WTC11 (cell line): ENCODE results near the gene ADK.

ENCODE experiments used
- ATF1 ChIP-seq: sonication (generic); formaldehyde crosslinking; IDR thresholded peaks from 2 replicates; pipeline ENCODE4 v1.8.1; 2023; ENCODE audit warnings: mild to moderate bottlenecking, moderate library complexity, missing genetic modification reagents
- CBFB ChIP-seq: sonication (generic); formaldehyde crosslinking; IDR thresholded peaks from 2 replicates; pipeline ENCODE4 v1.8.1; 2022; ENCODE audit warnings: mild to moderate bottlenecking, low read depth, missing genetic modification reagents
- CTCF ChIP-seq: fragments of 200-600 bp; IDR thresholded peaks from 2 replicates; pipeline ENCODE4 v1.8.0; 2022; ENCODE audit warnings: antibody characterized with exemption
- ETV6 ChIP-seq: sonication (generic); formaldehyde crosslinking; IDR thresholded peaks from 2 replicates; pipeline ENCODE4 v1.8.1; 2022; ENCODE audit warnings: mild to moderate bottlenecking, missing genetic modification reagents
- FOXP1 ChIP-seq: sonication (generic); formaldehyde crosslinking; IDR thresholded peaks from 2 replicates; pipeline ENCODE4 v1.8.0; 2022; ENCODE audit warnings: missing genetic modification reagents, mild to moderate bottlenecking, moderate library complexity, borderline replicate concordance
- IRF2 ChIP-seq: sonication (generic); formaldehyde crosslinking; IDR thresholded peaks from 2 replicates; pipeline ENCODE4 v1.8.0; 2022; ENCODE audit warnings: low read depth, missing genetic modification reagents, borderline replicate concordance
- JUN ChIP-seq: sonication (generic); formaldehyde crosslinking; IDR thresholded peaks from 2 replicates; pipeline ENCODE4 v1.8.0; 2023; ENCODE audit warnings: mild to moderate bottlenecking, missing genetic modification reagents
- MAX ChIP-seq: sonication (generic); formaldehyde crosslinking; IDR thresholded peaks from 2 replicates; pipeline ENCODE4 v1.8.0; 2022; ENCODE audit warnings: mild to moderate bottlenecking, missing genetic modification reagents
- MLX ChIP-seq: sonication (generic); formaldehyde crosslinking; IDR thresholded peaks from 2 replicates; pipeline ENCODE4 v1.8.1; 2023; ENCODE audit warnings: mild to moderate bottlenecking, missing genetic modification reagents, moderate library complexity
- ZNF396 ChIP-seq: fragments of 250-450 bp; sonication (Bioruptor Pico); IDR thresholded peaks from 2 replicates; pipeline ENCODE4 v1.8.0; 2021; ENCODE audit warnings: mild to moderate bottlenecking, moderate library complexity, borderline replicate concordance
- ZNF423 ChIP-seq: fragments of 250-450 bp; sonication (Bioruptor Pico); IDR thresholded peaks from 2 replicates; pipeline ENCODE4 v2.1.2; 2022; ENCODE audit warnings: mild to moderate bottlenecking, moderate library complexity
- TF ChIP-seq, protein P1 (sequence below): sonication (generic); formaldehyde crosslinking; IDR thresholded peaks from 2 replicates; pipeline ENCODE4 v1.8.1; 2023; ENCODE audit warnings: mild to moderate bottlenecking, missing genetic modification reagents, borderline replicate concordance
- TF ChIP-seq, protein P2 (sequence below): sonication (generic); formaldehyde crosslinking; IDR thresholded peaks from 2 replicates; pipeline ENCODE4 v1.8.1; 2023; ENCODE audit warnings: mild to moderate bottlenecking, missing genetic modification reagents, moderate library complexity
- TF ChIP-seq, protein P3 (sequence below): fragments of 250-450 bp; sonication (Bioruptor Pico); IDR thresholded peaks from 2 replicates; pipeline ENCODE4 v2.1.2; 2022; ENCODE audit warnings: mild to moderate bottlenecking, moderate library complexity

DNA sequence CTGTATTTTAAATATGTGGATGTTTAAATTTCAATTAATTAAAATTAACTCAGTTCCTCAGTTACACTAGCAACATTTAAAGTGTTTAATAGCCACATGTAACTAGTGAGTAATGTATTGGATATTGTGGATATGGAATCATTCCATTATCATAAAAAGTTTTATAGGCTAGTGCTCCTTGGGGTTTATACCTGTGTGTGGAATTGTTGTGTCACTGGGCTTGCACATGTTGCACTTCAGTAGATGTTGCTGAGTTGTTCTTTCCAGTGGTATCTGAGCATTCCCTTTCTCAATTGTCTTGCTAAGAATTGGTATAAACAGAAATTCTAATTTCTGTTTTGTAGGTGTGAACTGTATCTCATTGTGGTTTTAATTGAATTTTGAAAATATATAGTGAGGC lies 113.0 kb downstream of the ADK start:
- TF ChIP-seq MLX (CRISPR knock-in tag) (no peak), IRF2 (CRISPR knock-in tag) (no peak), CTCF (no peak), MAX (no peak), ZNF423 (CRISPR knock-in tag) (no peak), ETV6 (no peak), FOXP1 (no peak), ZNF396 (CRISPR knock-in tag) (no peak), JUN (CRISPR knock-in tag) (no peak), CBFB (CRISPR knock-in tag) (no peak), ATF1 (CRISPR knock-in tag) (no peak)
- TF ChIP-seq, protein P1, sequence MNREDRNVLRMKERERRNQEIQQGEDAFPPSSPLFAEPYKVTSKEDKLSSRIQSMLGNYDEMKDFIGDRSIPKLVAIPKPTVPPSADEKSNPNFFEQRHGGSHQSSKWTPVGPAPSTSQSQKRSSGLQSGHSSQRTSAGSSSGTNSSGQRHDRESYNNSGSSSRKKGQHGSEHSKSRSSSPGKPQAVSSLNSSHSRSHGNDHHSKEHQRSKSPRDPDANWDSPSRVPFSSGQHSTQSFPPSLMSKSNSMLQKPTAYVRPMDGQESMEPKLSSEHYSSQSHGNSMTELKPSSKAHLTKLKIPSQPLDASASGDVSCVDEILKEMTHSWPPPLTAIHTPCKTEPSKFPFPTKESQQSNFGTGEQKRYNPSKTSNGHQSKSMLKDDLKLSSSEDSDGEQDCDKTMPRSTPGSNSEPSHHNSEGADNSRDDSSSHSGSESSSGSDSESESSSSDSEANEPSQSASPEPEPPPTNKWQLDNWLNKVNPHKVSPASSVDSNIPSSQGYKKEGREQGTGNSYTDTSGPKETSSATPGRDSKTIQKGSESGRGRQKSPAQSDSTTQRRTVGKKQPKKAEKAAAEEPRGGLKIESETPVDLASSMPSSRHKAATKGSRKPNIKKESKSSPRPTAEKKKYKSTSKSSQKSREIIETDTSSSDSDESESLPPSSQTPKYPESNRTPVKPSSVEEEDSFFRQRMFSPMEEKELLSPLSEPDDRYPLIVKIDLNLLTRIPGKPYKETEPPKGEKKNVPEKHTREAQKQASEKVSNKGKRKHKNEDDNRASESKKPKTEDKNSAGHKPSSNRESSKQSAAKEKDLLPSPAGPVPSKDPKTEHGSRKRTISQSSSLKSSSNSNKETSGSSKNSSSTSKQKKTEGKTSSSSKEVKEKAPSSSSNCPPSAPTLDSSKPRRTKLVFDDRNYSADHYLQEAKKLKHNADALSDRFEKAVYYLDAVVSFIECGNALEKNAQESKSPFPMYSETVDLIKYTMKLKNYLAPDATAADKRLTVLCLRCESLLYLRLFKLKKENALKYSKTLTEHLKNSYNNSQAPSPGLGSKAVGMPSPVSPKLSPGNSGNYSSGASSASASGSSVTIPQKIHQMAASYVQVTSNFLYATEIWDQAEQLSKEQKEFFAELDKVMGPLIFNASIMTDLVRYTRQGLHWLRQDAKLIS (CRISPR knock-in tag): no peak
- TF ChIP-seq, protein P2, sequence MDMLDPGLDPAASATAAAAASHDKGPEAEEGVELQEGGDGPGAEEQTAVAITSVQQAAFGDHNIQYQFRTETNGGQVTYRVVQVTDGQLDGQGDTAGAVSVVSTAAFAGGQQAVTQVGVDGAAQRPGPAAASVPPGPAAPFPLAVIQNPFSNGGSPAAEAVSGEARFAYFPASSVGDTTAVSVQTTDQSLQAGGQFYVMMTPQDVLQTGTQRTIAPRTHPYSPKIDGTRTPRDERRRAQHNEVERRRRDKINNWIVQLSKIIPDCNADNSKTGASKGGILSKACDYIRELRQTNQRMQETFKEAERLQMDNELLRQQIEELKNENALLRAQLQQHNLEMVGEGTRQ: no peak
- TF ChIP-seq, protein P3, sequence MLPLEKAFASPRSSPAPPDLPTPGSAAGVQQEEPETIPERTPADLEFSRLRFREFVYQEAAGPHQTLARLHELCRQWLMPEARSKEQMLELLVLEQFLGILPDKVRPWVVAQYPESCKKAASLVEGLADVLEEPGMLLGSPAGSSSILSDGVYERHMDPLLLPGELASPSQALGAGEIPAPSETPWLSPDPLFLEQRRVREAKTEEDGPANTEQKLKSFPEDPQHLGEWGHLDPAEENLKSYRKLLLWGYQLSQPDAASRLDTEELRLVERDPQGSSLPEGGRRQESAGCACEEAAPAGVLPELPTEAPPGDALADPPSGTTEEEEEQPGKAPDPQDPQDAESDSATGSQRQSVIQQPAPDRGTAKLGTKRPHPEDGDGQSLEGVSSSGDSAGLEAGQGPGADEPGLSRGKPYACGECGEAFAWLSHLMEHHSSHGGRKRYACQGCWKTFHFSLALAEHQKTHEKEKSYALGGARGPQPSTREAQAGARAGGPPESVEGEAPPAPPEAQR (CRISPR knock-in tag): no peak
